Stimulated activated naive CD8-positive, alpha-beta T cell treated with anti-CD3 and anti-CD28 coated beads, Interleukin-15, Interleukin-2, amounts not matched to agents 100 ng/mL and 50 ng/mL, for 24 hours (primary cell): Measurements from ENCODE around the gene FAM181B.

ENCODE experiments used
- H3K27ac Mint-ChIP-seq: one replicate; pipeline ENCODE4 v1.8.0; 2021; ENCODE audit warnings: mild to moderate bottlenecking, mixed read lengths
- H3K27me3 Mint-ChIP-seq: one replicate; pipeline ENCODE4 v1.8.0; 2021; ENCODE audit warnings: mixed read lengths
- H3K36me3 Mint-ChIP-seq: one replicate; pipeline ENCODE4 v1.8.0; 2021; ENCODE audit warnings: low read depth, mixed read lengths
- H3K4me1 Mint-ChIP-seq: one replicate; pipeline ENCODE4 v1.8.0; 2021; ENCODE audit warnings: low read depth, mixed read lengths
- H3K4me3 Mint-ChIP-seq: one replicate; pipeline ENCODE4 v1.8.0; 2021; ENCODE audit warnings: mild to moderate bottlenecking, mixed read lengths
- H3K9me3 Mint-ChIP-seq: one replicate; pipeline ENCODE4 v1.8.0; 2021; ENCODE audit warnings: mixed read lengths

The FAM181B gene

GRCh38 chr11:82753921-82754320 is 20.3 kb upstream of the FAM181B start:
- Mint-ChIP-seq H3K27me3 (peaks cover 7% of the 10 kb centered on the region), H3K36me3 (no peaks in the 10 kb centered on the region), H3K4me3 (no peak overlapping the region), H3K9me3 (no peaks in the 10 kb centered on the region), H3K4me1 (peaks cover 36% of the 10 kb centered on the region), H3K27ac (no peak overlapping the region)

GRCh38 chr11:82752801-82753200 is 19.1 kb upstream of the FAM181B start:
- Mint-ChIP-seq H3K4me1 (peaks cover 33% of the 10 kb centered on the region), H3K9me3 (no peaks in the 10 kb centered on the region), H3K36me3 (no peaks in the 10 kb centered on the region), H3K27ac (no peak overlapping the region), H3K27me3 (peaks cover 7% of the 10 kb centered on the region), H3K4me3 (no peak overlapping the region)

GRCh38 chr11:82750643-82751139 is 17.0 kb upstream of the FAM181B start:
- peak overlapping the region; percentile 12 for H3K4me3 Mint-ChIP-seq
- H3K27me3 Mint-ChIP-seq: peaks cover 10% of the 10 kb centered on the region
- H3K9me3 Mint-ChIP-seq: no peaks in the 10 kb centered on the region
- H3K27ac Mint-ChIP-seq: no peak overlapping the region
- peaks cover 16% of the 10 kb centered on the region for H3K4me1 Mint-ChIP-seq
- no peaks in the 10 kb centered on the region for H3K36me3 Mint-ChIP-seq

GRCh38 chr11:82747471-82747870 is 13.8 kb upstream of the FAM181B start:
- H3K27me3 Mint-ChIP-seq: peaks cover 9% of the 10 kb centered on the region
- no peaks in the 10 kb centered on the region for H3K9me3 Mint-ChIP-seq
- H3K4me1 Mint-ChIP-seq: peaks cover 16% of the 10 kb centered on the region
- H3K27ac Mint-ChIP-seq: no peak overlapping the region
- no peak overlapping the region for H3K4me3 Mint-ChIP-seq
- H3K36me3 Mint-ChIP-seq: no peaks in the 10 kb centered on the region

- Mint-ChIP-seq H3K36me3 (no peaks in the 10 kb centered on the region), H3K4me3 (no peak overlapping the region), H3K4me1 (no peaks in the 10 kb centered on the region), H3K9me3 (no peaks in the 10 kb centered on the region), H3K27me3 (peaks cover 59% of the 10 kb centered on the region), H3K27ac (no peak overlapping the region)
Observed at GRCh38 chr11:82738091-82738490, 4.4 kb upstream of the FAM181B start.

DNA sequence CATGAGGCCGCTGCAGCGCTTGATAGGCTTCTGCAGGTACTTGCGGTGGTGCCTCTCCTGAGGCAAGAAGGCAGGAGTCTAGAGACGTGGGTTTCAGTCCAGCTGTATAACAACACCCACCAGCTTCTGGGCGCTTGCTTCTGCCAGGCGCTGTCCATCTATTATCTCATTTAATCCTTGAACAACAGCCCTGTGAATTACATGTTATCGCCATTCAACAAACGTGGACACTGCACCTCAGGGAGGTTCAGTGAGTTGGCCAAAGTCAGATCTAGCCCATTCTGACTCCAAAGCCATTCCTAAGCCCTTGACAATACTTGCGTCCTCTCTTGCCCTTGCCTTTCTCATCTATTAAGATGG is 436 bp upstream of the FAM181B start:
- H3K27me3 Mint-ChIP-seq: peaks cover 66% of the 10 kb centered on the region
- H3K4me3 Mint-ChIP-seq: peak overlapping the region; percentile 22
- H3K27ac Mint-ChIP-seq: no peak overlapping the region
- no peaks in the 10 kb centered on the region for H3K4me1 Mint-ChIP-seq
- H3K36me3 Mint-ChIP-seq: no peaks in the 10 kb centered on the region
- H3K9me3 Mint-ChIP-seq: no peaks in the 10 kb centered on the region

DNA sequence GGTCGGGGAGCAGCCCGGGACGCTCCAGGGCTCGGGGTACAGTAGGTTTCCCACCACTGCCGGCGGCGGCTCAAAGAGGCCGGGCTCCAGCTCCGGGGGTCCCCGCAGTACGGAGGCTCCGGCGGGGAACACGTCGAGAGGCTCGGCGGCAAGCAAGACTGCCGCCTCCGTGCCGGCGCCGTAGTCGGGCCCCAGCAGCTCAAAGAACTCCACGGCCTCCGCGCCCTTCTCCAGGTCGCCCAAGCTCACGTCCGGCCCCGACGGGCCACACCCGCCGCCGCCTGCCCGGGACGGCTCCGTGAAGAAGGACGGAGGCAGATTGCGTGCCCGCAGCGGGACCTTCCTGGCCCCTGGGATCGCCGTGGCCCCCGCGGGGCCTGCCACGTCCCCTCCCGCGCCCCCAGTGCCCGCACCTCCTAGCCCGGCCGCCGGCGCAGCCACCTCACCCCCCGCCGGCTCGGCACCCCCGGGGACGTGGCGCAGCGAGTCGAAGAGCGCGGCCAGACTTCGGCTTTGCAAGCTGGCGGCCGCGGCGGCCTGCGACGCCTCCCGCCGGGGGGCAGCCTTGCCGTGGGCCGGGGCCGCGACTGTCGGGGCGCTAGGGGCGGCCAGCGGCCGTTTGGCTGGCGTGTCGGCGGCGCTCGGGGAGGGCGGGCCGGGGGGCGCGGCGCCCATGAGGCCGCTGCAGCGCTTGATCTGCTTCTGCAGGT is 775 bp downstream of the FAM181B start:
- no peaks in the 10 kb centered on the region for H3K36me3 Mint-ChIP-seq
- peak overlapping the region; percentile 61 for H3K4me3 Mint-ChIP-seq

GRCh38 chr11:82732348-82732733 is 1.3 kb downstream of the FAM181B start:
- Mint-ChIP-seq H3K36me3 (no peaks in the 10 kb centered on the region), H3K9me3 (no peaks in the 10 kb centered on the region), H3K27ac (no peak overlapping the region), H3K27me3 (peaks cover 69% of the 10 kb centered on the region), H3K4me3 (no peak overlapping the region), H3K4me1 (no peaks in the 10 kb centered on the region)

More for the DNA sequence above, 775 bp downstream of the FAM181B start:
- H3K9me3 Mint-ChIP-seq: no peaks in the 10 kb centered on the region
- H3K4me1 Mint-ChIP-seq: no peaks in the 10 kb centered on the region
- H3K27ac Mint-ChIP-seq: no peak overlapping the region
- peaks cover 68% of the 10 kb centered on the region for H3K27me3 Mint-ChIP-seq

DNA sequence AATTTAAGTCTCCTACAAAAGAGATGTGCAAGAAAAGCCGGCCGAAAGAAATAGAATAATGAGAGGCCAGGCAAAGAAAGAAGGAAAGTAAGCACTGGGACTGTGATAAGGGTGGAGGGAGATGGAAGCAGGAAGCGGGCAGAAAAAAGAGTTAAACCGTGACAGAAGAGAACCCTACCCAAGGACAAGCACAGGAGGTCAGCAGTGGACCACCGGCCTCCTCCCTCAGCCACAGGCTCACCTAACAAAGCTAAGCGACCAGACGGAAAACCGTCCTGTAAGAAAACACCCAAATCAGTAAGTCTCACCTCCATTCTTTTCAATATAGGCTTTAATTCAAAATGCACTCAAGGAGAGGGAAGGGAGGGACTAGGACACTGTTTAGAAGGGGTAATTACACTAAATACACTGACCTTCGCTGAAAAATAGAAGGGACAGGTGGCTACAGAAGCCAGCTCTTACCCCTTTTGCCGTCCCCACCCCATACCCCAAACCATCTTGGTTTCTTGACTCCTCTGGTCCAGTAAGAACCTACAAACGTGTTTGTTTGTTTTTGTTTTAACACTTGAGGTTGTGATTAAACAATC is 1.9 kb downstream of the FAM181B start:
- Mint-ChIP-seq H3K4me3 (no peak overlapping the region), H3K9me3 (no peaks in the 10 kb centered on the region), H3K27ac (no peak overlapping the region), H3K27me3 (peaks cover 68% of the 10 kb centered on the region), H3K4me1 (no peaks in the 10 kb centered on the region), H3K36me3 (no peaks in the 10 kb centered on the region)

GRCh38 chr11:82730754-82731153 is 2.9 kb downstream of the FAM181B start:
- Mint-ChIP-seq H3K4me3 (no peak overlapping the region), H3K9me3 (no peaks in the 10 kb centered on the region), H3K36me3 (no peaks in the 10 kb centered on the region), H3K27ac (no peak overlapping the region), H3K27me3 (peaks cover 68% of the 10 kb centered on the region), H3K4me1 (no peaks in the 10 kb centered on the region)

- Mint-ChIP-seq H3K9me3 (no peaks in the 10 kb centered on the region), H3K4me1 (no peaks in the 10 kb centered on the region), H3K27me3 (peaks cover 66% of the 10 kb centered on the region), H3K4me3 (no peak overlapping the region), H3K36me3 (no peaks in the 10 kb centered on the region), H3K27ac (no peak overlapping the region)
Observed at GRCh38 chr11:82730286-82730685, 3.4 kb downstream of the FAM181B start.

GRCh38 chr11:82724026-82724425 is 9.6 kb downstream of the FAM181B start:
- H3K9me3 Mint-ChIP-seq: no peaks in the 10 kb centered on the region
- H3K27ac Mint-ChIP-seq: no peak overlapping the region
- no peak overlapping the region for H3K4me3 Mint-ChIP-seq
- peaks cover 23% of the 10 kb centered on the region for H3K27me3 Mint-ChIP-seq
- no peaks in the 10 kb centered on the region for H3K36me3 Mint-ChIP-seq
- no peaks in the 10 kb centered on the region for H3K4me1 Mint-ChIP-seq

GRCh38 chr11:82722231-82722630 is 11.4 kb downstream of the FAM181B start:
- peaks cover 15% of the 10 kb centered on the region for H3K27me3 Mint-ChIP-seq
- no peak overlapping the region for H3K27ac Mint-ChIP-seq
- H3K36me3 Mint-ChIP-seq: no peaks in the 10 kb centered on the region
- no peaks in the 10 kb centered on the region for H3K4me1 Mint-ChIP-seq
- no peak overlapping the region for H3K4me3 Mint-ChIP-seq
- H3K9me3 Mint-ChIP-seq: no peaks in the 10 kb centered on the region

GRCh38 chr11:82720267-82721065 is 13.2 kb downstream of the FAM181B start:
- no peaks in the 10 kb centered on the region for H3K4me1 Mint-ChIP-seq
- peaks cover 3% of the 10 kb centered on the region for H3K27me3 Mint-ChIP-seq
- no peak overlapping the region for H3K27ac Mint-ChIP-seq
- H3K36me3 Mint-ChIP-seq: no peaks in the 10 kb centered on the region
- H3K4me3 Mint-ChIP-seq: no peak overlapping the region
- H3K9me3 Mint-ChIP-seq: no peaks in the 10 kb centered on the region

- Mint-ChIP-seq H3K4me1 (no peaks in the 10 kb centered on the region), H3K27me3 (peaks cover 3% of the 10 kb centered on the region), H3K4me3 (no peak overlapping the region), H3K36me3 (no peaks in the 10 kb centered on the region), H3K9me3 (no peaks in the 10 kb centered on the region), H3K27ac (no peak overlapping the region)
Observed at GRCh38 chr11:82719361-82720105, 14.1 kb downstream of the FAM181B start.
